HEK293 (cell line): Measurements from ENCODE around the gene TMEM267.
"Not testable (repeated sequence)": the region's sequence is repeated elsewhere in the genome, so short reads cannot be mapped to it uniquely, and the experiment has no call there.

Source experiments
- CTCF ChIA-PET: fragments of 350-600 bp; formaldehyde crosslinking; extraction: SDS; loops from one replicate; lab custom pipeline; 2021; ENCODE audit warnings: antibody characterized with exemption; lab: Yijun Ruan, JAX
- POLR2A ChIA-PET: fragments of 300-600 bp; formaldehyde crosslinking; extraction: SDS; loops from one replicate; lab custom pipeline; 2020; ENCODE audit warnings: antibody characterized with exemption, inconsistent platforms; lab: Yijun Ruan, JAX
- H3K27ac ChIP-seq: fragments of 200-500 bp; sonication (Bioruptor generic); 2 replicates; pipeline ENCODE4 v1.5.1; 2014; ENCODE audit warnings: low read depth, low read length, control low read depth, inconsistent platforms; ENCODE audit errors: extremely low read depth
- H3K36me3 ChIP-seq, 2 experiments: fragments of 200-500 bp in 1 of 2; sonication (Bioruptor generic) in 1 of 2; 1 replicate in 1 of 2; 2 replicates in 1 of 2; pipeline ENCODE4 v1.5.1; 2014 to 2017; ENCODE audit warnings: inconsistent platforms in 2 of 2, low read length in 2 of 2; ENCODE audit not compliant: control insufficient read depth in 2 of 2, insufficient read depth in 1 of 2
- H3K4me1 ChIP-seq: fragments of 200-500 bp; sonication (Bioruptor generic); 2 replicates; pipeline ENCODE4 v1.5.1; 2014; ENCODE audit warnings: mild to moderate bottlenecking, low read length, inconsistent platforms; ENCODE audit not compliant: control insufficient read depth, insufficient read depth
- H3K4me3 ChIP-seq: 2 replicates; pipeline ENCODE4 v1.5.1; 2011; ENCODE audit warnings: low read depth, mild to moderate bottlenecking, control low read depth, low read length, moderate library complexity
- H3K9me3 ChIP-seq: fragments of 200-500 bp; sonication (Bioruptor generic); 2 replicates; pipeline ENCODE4 v1.5.1; 2014; ENCODE audit warnings: low read depth, low read length, inconsistent platforms; ENCODE audit not compliant: control insufficient read depth, insufficient read depth
- CTCF ChIP-seq: fragments of 450-650 bp; formaldehyde crosslinking; IDR thresholded peaks from 2 replicates; pipeline ENCODE4 v1.5.1; 2016; ENCODE audit warnings: missing biosample characterization, missing genetic modification characterization
- FEZF1 ChIP-seq: fragments of 450-650 bp; formaldehyde crosslinking; IDR thresholded peaks from 2 replicates; pipeline ENCODE4 v1.5.1; 2016; ENCODE audit warnings: missing biosample characterization, missing genetic modification characterization
- OSR2 ChIP-seq: fragments of 450-650 bp; formaldehyde crosslinking; IDR thresholded peaks from 2 replicates; pipeline ENCODE4 v1.5.1; 2016; ENCODE audit warnings: missing biosample characterization, missing genetic modification characterization
- OVOL3 ChIP-seq: fragments of 450-650 bp; formaldehyde crosslinking; IDR thresholded peaks from 2 replicates; pipeline ENCODE4 v1.5.1; 2016; ENCODE audit warnings: missing biosample characterization, missing genetic modification characterization
- PRDM10 ChIP-seq: fragments of 450-650 bp; formaldehyde crosslinking; IDR thresholded peaks from 2 replicates; pipeline ENCODE4 v1.5.1; 2016; ENCODE audit warnings: missing biosample characterization, missing genetic modification characterization
- SCRT1 ChIP-seq: fragments of 450-650 bp; formaldehyde crosslinking; IDR thresholded peaks from 2 replicates; pipeline ENCODE4 v1.5.1; 2016; ENCODE audit warnings: missing biosample characterization, missing genetic modification characterization, borderline replicate concordance
- SP7 ChIP-seq: fragments of 450-650 bp; formaldehyde crosslinking; IDR thresholded peaks from 2 replicates; pipeline ENCODE4 v1.5.1; 2016; ENCODE audit warnings: missing biosample characterization, missing genetic modification characterization
- YY2 ChIP-seq: fragments of 450-650 bp; formaldehyde crosslinking; IDR thresholded peaks from 2 replicates; pipeline ENCODE4 v1.5.1; 2016; ENCODE audit warnings: missing biosample characterization, missing genetic modification characterization
- ZBTB6 ChIP-seq: fragments of 450-650 bp; formaldehyde crosslinking; IDR thresholded peaks from 2 replicates; pipeline ENCODE4 v1.5.1; 2017; ENCODE audit warnings: missing biosample characterization, missing genetic modification characterization
- ZFP69B ChIP-seq: fragments of 450-650 bp; formaldehyde crosslinking; IDR thresholded peaks from 2 replicates; pipeline ENCODE4 v1.5.1; 2016; ENCODE audit warnings: missing biosample characterization, missing genetic modification characterization
- ZNF10 ChIP-seq: fragments of 450-650 bp; formaldehyde crosslinking; IDR thresholded peaks from 2 replicates; pipeline ENCODE4 v1.5.1; 2017; ENCODE audit warnings: missing biosample characterization, missing genetic modification characterization
- ZNF175 ChIP-seq: fragments of 450-650 bp; formaldehyde crosslinking; IDR thresholded peaks from 2 replicates; pipeline ENCODE4 v1.5.1; 2016; ENCODE audit warnings: missing biosample characterization, missing genetic modification characterization
- ZNF341 ChIP-seq: fragments of 450-650 bp; formaldehyde crosslinking; IDR thresholded peaks from 2 replicates; pipeline ENCODE4; 2016; ENCODE audit warnings: low read depth, missing biosample characterization, missing genetic modification characterization
- ZNF366 ChIP-seq: fragments of 450-650 bp; formaldehyde crosslinking; conservative IDR thresholded peaks from 2 replicates; pipeline ENCODE4 v1.5.1; 2016; ENCODE audit warnings: missing biosample characterization, missing genetic modification characterization
- ZNF521 ChIP-seq: fragments of 450-650 bp; formaldehyde crosslinking; IDR thresholded peaks from 2 replicates; pipeline ENCODE4 v1.5.1; 2017; ENCODE audit warnings: missing biosample characterization, mild to moderate bottlenecking, missing genetic modification characterization
- ZNF623 ChIP-seq: fragments of 450-650 bp; formaldehyde crosslinking; IDR thresholded peaks from 2 replicates; pipeline ENCODE4 v1.5.1; 2016; ENCODE audit warnings: missing biosample characterization, missing genetic modification characterization
- ZNF692 ChIP-seq: fragments of 450-650 bp; formaldehyde crosslinking; IDR thresholded peaks from 2 replicates; pipeline ENCODE4 v1.5.1; 2016; ENCODE audit warnings: missing biosample characterization, missing genetic modification characterization
- ZNF843 ChIP-seq: fragments of 450-650 bp; formaldehyde crosslinking; IDR thresholded peaks from 2 replicates; pipeline ENCODE4 v1.5.1; 2016; ENCODE audit warnings: missing biosample characterization, missing genetic modification characterization
- ZXDB ChIP-seq: fragments of 450-650 bp; formaldehyde crosslinking; IDR thresholded peaks from 2 replicates; pipeline ENCODE4 v1.5.1; 2016; ENCODE audit warnings: missing biosample characterization, missing genetic modification characterization

The TMEM267 gene

GRCh38 chr5:43410414-43410813 lies 73.3 kb downstream of the TMEM267 start:
- ChIA-PET POLR2A (interaction anchor here (0.5 to 2.2 kb wide), 3 partner anchors 74 to 289 kb away, joined by 4 to 6 read pairs (median 6); partner anchors contain the start of gene TMEM267), CTCF (interaction anchor here (0.6 to 4.0 kb wide), 6 partner anchors 10 to 133 kb away, joined by 3 to 21 read pairs (median 8); partner anchors contain the start of gene TMEM267)
- H3K36me3 ChIP-seq, result no peaks in the 10 kb centered on the region
- peak overlapping the region; percentile 19; the same call in 1 of the 2 replicates for H3K27ac ChIP-seq
- TF ChIP-seq SCRT1 (tag by site-specific recombination) (no peak), CTCF (tag by site-specific recombination) (no peak)
- no peaks in the 10 kb centered on the region for H3K9me3 ChIP-seq
- no peak overlapping the region for H3K4me3 ChIP-seq
- peaks cover 11% of the 10 kb centered on the region for H3K4me1 ChIP-seq

GRCh38 chr5:43409809-43410271 lies 73.8 kb downstream of the TMEM267 start:
- Histone ChIP-seq H3K36me3 (no peaks in the 10 kb centered on the region), H3K4me3 (no peak overlapping the region), H3K9me3 (no peaks in the 10 kb centered on the region), H3K4me1 (peaks cover 11% of the 10 kb centered on the region), H3K27ac (peak overlapping the region; percentile 19; the same call in 1 of the 2 replicates)
- no peak for TF ChIP-seq ZNF623 (tag by site-specific recombination)
- peak; percentile 45 for TF ChIP-seq PRDM10 (tag by site-specific recombination)
- peak; percentile 24; the same call in 1 of the 2 replicates for TF ChIP-seq ZNF341 (tag by site-specific recombination)
- peak; percentile 39; the same call in 1 of the 2 replicates for TF ChIP-seq ZNF366 (tag by site-specific recombination)
- 0 out of 2 replicates have a peak, but pooled peaks have one; percentile 22 for TF ChIP-seq ZNF10 (tag by site-specific recombination)
- peak; percentile 94 for TF ChIP-seq SP7
- peak; percentile 91 for TF ChIP-seq ZNF843 (tag by site-specific recombination)
- peak; percentile 86 for TF ChIP-seq OSR2 (tag by site-specific recombination)
- no peak for TF ChIP-seq ZFP69B
- TF ChIP-seq SCRT1 (tag by site-specific recombination), result peak; percentile 58
- TF ChIP-seq YY2, result no peak
- no peak for TF ChIP-seq ZNF175 (tag by site-specific recombination)
- peak; percentile 86 for TF ChIP-seq FEZF1 (tag by site-specific recombination)
- no peak for TF ChIP-seq ZNF692 (tag by site-specific recombination)
- peak; percentile 72; the same call in 1 of the 2 replicates for TF ChIP-seq ZXDB (tag by site-specific recombination)
- no peak for TF ChIP-seq ZBTB6 (tag by site-specific recombination)
- TF ChIP-seq OVOL3, result peak; percentile 60; the same call in 1 of the 2 replicates
- TF ChIP-seq ZNF521 (tag by site-specific recombination), result no peak
- CTCF ChIA-PET, result interaction anchor here (0.6 to 4.0 kb wide), 4 partner anchors 12 to 132 kb away, joined by 3 to 21 read pairs (median 10); partner anchors contain the start of gene TMEM267
- POLR2A ChIA-PET, result interaction anchor here (1.9 kb wide), 1 partner anchor 74 kb away, joined by 6 read pairs; the partner anchor contains the start of gene TMEM267

GRCh38 chr5:43402524-43403066 lies 81.1 kb downstream of the TMEM267 start:
- not testable (repeated sequence) for H3K36me3 ChIP-seq, H3K27ac ChIP-seq, H3K4me1 ChIP-seq, H3K4me3 ChIP-seq, H3K9me3 ChIP-seq
- CTCF ChIA-PET, result interaction anchor here (0.6 to 4.3 kb wide), 4 partner anchors 15 to 171 kb away, joined by 3 to 47 read pairs (median 4); partner anchors contain the start of gene TMEM267
- POLR2A ChIA-PET, result interaction anchor here (0.6 kb wide), 1 partner anchor 79 kb away, joined by 4 read pairs; no protein-coding TSS in a partner anchor
